NCI-H2227 (cell line): ENCODE results near the gene TSEN15.

Experiments used
- DNase-seq: peaks from one replicate; lab custom pipeline; 2025; ENCODE audit not compliant: unreplicated experiment; lab: John Stamatoyannopoulos, UW

Gene TSEN15

DNA sequence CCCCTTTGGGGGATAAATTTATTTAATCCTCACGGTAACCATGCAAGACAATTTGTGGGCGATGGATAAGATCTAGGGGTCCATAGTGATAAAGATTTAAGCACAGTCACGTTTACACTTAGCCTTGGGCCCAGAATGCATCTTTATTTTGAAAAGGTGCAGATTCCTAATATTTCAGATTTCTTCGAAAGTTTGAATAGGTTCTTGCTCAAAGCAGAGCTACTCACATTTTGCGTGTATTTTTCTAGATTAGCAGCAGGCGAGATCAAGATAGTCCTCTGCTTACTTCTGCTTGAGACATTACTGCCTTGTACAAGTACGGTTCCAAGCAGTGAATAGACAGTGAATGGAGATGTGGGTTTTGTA lies 647 bp downstream of the TSEN15 start:
- no peak for DNase-seq

DNA sequence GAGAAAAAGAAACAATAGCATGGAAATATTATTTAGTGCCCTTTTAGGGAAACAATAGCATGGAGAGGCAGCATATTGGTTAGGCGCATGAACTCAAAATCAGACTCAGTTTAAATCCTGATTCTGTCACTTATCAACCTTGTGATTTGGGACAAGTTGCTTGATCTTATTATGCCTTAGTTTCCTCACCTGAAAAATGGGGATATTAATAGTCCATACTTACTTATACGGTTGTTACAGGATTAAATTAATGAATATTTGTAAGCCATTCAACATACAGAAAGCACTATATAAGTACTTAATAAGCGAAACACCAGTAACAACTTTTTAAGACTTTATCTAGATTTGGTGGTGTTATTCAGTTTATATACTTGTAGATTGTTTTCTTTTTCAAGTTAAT lies 1.2 kb downstream of the TSEN15 start:
- DNase-seq: no peak

DNA sequence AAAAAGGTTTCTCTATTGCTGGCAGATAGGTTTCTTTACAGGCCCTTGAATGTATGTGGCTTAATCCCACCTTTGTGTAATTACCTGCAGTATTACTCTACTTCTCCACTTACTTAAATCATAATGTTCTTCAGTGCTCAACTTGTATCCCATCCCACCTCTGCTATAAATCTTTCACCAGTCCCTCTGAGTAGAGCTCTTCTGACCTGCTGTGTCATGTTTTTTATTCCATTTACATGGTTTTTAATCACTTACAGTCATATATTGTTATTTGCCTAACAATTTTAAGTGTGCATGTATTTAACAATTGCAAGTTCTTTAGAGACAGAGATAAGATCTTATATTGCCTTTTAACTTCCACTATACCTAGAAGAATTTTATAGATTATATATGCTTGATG lies 2.4 kb downstream of the TSEN15 start:
- DNase-seq: no peak

DNA sequence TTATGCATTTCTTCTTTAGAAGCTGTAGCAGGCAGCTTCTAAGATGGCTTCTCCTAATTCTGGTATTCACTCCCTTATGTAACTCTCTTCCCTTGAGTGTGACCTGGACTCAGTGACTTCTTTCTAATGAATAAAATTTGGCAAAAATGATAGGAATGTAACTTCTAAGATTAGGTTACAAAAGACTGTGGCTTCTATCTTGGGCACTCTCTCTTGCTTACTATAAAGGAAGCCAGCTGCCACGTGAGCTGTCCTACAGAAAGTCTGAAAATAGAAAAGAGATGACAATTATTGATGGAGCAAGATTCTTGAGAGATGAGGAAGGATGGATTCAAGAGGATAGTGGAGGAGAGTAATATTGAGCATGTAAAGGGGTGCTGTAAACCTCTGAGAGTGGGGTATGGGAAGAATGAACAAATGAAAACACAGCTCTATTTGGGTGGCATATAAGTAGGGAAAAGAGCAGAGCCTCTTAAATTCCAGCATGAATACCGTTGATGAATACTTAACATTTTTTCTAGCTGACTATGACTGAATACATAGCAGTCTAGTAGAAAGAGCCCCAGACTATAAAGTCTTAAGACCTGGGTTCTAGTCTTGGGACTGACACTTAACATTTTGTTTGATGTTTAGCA lies 5.5 kb downstream of the TSEN15 start:
- no peak for DNase-seq

GRCh38 chr1:184059887-184060286 lies 8.4 kb downstream of the TSEN15 start:
- no peak for DNase-seq

- DNase-seq: no peak
Observed at GRCh38 chr1:184060316-184060715, 8.8 kb downstream of the TSEN15 start.

DNA sequence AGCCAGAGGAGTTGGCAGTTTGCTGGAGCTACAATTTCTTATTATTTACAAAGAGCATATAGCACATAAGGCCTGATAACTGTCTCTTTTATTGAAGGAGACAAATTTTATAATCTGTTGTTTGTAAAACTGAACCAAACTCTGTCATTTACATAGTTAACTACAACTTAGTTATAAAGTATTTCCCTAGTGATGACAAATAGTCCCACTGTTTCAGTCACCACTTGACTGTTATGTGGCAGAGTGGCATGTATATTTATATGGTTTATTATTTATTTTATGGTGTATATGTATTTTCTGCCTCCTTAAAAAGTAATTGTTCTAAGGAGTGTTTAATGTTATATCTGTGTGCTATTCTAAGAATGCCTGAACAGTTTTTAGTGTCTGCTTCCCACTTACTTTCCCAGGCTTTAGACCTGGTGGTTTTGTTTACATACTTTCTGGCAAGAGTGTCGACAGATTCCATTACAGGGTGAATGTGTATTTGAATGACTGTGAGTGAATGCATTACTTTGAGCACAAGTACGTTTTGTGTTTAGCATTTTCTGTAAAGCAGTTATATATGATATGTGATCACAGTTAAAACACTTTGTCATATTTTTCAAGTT lies 10.0 kb downstream of the TSEN15 start:
- no peak for DNase-seq

DNA sequence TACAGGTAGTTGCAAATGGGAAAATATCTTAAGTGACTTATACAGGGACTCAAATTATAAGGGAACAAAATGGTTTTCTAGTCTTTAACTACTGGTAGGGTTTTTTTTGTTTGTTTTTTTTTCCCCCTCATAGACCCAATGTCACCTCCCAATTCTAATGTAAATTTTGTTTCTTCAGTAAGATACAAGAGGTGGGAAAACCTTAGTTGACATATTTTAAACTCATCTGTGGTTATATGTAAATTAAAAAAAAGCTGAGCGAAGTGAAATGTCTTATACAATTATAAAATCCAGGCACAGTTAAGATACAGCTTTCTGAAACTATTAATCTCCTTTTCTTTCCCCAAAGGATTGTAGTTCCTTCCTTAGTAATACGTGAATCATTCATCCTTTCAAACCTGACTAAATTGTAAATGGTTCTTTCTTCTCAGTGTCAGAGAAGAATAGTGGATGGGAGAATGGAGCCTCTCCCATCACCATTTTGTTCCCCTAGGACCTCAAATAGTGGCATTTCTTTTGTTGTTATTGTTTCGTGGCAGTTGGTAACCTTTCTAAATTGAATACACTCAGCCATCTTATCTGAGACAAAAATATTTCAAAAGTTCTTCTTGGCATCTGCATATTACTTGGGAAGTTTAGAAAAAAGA lies 11.2 kb downstream of the TSEN15 start:
- DNase-seq: no peak

DNA sequence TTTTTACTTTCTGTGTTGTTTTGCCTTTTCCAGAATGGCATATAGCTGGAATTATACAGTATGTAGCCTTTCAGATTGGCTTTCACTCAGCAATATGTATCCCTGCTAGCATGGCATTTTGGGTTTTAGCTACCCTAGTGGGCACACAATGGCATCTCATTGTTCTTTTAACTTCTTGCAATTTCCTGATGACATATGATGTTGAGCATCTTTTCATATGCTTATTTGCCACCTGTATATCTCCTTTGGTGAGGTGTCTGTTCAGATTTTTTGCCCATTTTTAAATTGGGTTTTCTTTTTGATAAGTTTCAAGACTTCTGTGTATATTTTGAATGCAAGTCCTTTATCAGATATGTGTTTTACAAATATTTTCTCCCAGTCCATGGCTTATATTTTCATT lies 14.0 kb downstream of the TSEN15 start:
- DNase-seq: no peak

- DNase-seq: no peak
Observed at GRCh38 chr1:184068354-184068753, 16.8 kb downstream of the TSEN15 start.

- DNase-seq: no peak
Observed at GRCh38 chr1:184069675-184070074, 18.1 kb downstream of the TSEN15 start.

DNA sequence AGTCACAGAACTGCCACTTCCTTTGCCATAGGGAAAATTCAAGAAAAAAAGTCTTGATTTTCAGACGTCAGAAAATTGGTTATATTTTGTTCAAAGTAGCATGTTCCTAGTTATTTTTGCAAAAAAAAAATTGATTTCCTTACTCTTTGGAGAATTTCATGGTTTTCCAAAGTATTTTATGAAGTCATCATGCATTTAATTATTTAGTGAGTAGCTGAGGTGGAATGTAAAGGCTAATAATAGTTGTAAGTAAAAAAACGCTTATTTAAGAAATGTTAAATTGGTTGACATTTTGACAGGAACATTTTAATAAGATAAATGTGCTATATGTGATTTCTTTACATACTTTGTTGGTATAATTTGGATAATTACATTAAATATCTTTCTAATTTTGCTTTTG lies 20.8 kb downstream of the TSEN15 start:
- no peak for DNase-seq

GRCh38 chr1:184074383-184074782 lies 22.9 kb downstream of the TSEN15 start:
- no peak for DNase-seq

GRCh38 chr1:184075055-184076029 lies 23.8 kb downstream of the TSEN15 start:
- peak; percentile 67 for DNase-seq

- no peak for DNase-seq
Observed at GRCh38 chr1:184078564-184079249, 27.2 kb downstream of the TSEN15 start.

DNA sequence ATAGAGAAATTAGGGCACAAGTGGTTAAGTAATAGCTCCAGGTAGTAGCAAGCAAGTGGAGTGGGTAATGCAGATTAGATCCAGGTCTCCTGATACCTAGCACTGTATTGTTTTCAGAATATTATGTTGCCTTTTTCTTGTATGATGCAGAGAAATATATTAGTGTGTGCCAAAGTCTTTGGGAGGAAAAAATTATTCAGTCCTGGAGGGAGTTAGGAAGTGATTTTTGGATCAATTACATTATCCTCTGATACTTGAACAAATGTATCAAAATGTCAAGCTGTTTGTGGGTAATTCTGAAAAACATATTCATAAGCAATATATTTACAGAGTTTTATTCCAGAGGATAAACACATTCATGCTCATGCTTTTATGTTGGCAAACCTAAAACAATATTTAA lies 28.8 kb downstream of the TSEN15 start:
- no peak for DNase-seq

DNA sequence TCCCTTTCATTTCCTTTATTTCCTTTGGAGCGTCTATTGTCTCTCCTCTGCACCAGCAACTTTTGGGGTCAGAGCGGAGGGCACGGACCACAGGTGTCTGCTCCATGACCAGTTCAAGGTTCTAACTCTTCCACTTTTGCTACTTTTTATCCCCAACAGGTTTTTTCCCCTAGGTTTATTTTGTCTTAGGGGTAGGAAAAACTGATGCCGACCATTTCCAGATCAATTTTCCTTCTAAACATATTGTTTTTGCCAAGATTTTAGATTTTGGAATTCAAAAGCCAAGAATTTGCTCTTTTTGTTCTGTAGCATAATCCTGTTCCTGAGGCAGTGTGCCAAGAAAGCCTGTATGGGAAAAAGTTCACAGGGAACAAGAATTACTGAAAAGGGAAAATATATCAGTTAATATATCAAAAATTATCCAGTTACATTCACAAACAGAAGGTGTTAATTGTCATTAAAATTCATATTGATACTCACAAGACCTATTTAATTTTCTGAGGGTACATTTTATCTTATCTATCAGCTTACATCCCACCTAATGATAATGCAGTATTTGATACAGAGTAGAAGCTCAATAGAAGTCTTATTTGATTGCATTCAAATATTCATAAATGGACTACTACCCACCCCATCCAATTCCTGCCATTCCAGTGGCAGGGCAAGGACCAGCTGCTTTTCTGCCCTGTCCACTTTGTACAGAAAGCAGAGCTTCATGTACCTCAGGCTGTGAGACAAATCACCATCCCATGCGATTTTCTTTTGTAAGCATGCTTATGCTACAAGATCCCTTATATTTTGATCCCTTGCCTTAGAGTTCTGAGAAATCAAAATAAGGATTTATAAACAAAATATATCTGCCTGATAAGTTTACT lies 31.2 kb downstream of the TSEN15 start:
- no peak for DNase-seq

DNA sequence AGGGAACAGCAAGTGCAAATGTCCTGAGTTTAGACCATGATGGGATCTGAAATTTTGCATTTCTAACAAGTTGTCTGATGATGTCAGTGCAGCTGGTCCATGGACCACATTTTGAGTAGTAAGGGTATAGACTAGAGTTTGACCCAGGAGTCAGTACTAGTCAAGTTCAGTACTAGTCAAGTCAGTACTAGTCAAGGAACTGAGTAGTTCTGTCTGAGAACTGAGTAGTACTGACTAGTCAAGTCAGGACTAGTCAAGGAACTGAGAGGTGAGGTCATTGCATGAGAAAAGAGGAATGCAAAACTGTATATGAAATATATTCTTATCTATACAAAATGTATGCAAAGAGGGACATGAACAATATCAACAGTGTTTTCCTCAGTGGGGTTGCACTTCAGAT lies 34.1 kb downstream of the TSEN15 start:
- DNase-seq: no peak

- DNase-seq: no peak
Observed at GRCh38 chr1:184088037-184088436, 36.5 kb downstream of the TSEN15 start.

DNA sequence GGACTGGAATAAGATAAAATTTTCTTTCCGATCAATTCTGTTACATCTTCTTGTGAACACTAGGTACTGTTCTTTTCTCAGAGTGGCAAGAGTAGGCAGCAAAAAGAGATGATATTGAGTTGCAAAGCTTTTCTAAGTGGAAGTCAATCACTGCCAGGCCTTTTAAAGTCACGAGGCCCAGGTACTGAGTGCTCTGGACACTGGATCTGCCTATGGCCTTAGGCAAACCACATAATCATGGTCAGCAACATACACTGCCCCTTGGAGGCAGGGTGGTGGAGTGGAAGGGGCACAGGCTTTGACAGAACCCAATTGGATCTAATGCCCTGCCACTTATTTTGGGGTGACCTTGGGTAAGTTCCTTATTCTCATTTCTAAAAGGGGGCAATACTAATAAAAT lies 41.5 kb downstream of the TSEN15 start:
- no peak for DNase-seq
